ENCODE measurements around the gene PSMB3.
"Not testable (repeated sequence)": the region's sequence is repeated elsewhere in the genome, so short reads cannot be mapped to it uniquely, and the experiment has no call there.

The PSMB3 gene

DNA sequence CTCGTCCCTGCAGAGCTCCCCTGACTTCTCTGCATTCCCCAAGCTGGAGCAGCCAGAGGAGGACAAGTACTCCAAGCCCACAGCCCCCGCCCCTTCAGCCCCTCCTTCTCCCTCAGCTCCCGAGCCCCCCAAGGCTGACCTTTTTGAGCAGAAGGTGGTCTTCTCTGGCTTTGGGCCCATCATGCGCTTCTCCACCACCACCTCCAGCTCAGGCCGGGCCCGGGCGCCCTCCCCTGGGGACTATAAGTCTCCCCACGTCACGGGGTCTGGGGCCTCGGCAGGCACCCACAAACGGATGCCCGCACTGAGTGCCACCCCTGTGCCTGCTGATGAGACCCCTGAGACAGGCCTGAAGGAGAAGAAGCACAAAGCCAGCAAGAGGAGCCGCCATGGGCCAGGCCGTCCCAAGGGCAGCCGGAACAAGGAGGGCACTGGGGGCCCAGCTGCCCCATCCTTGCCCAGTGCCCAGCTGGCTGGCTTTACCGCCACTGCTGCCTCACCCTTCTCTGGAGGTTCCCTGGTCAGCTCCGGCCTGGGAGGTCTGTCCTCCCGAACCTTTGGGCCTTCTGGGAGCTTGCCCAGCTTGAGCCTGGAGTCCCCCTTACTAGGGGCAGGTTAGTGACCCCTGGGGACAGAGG lies 36.1 kb upstream of the PSMB3 start:
- DNase-seq (ENCODE audit: low spot score): no peak

DNA sequence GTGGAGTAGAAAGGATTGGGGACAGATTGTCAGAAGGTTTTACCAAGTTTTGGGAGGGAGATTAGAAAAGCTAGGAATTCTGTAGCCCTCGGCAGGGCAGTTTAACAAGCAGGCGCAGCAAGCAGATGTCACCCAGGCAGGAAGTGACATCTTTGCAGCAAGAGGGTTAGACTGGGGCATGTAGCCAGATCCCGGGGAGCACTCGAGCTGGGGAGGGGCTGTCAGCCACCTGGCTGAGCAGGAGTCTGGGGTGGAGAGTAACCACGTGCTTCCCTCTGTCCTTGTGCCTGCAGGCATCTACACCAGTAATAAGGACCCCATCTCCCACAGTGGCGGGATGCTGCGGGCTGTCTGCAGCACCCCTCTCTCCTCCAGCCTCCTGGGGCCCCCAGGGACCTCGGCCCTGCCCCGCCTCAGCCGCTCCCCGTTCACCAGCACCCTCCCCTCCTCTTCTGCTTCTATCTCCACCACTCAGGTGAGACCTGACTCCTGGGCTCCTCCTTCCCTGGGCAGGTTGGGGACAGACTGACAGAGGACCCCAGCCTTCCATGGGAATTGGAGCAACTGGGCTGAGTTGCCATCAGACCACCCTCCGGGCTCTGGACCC lies 35.3 kb upstream of the PSMB3 start:
- no peak for DNase-seq (ENCODE audit: low spot score)

DNA sequence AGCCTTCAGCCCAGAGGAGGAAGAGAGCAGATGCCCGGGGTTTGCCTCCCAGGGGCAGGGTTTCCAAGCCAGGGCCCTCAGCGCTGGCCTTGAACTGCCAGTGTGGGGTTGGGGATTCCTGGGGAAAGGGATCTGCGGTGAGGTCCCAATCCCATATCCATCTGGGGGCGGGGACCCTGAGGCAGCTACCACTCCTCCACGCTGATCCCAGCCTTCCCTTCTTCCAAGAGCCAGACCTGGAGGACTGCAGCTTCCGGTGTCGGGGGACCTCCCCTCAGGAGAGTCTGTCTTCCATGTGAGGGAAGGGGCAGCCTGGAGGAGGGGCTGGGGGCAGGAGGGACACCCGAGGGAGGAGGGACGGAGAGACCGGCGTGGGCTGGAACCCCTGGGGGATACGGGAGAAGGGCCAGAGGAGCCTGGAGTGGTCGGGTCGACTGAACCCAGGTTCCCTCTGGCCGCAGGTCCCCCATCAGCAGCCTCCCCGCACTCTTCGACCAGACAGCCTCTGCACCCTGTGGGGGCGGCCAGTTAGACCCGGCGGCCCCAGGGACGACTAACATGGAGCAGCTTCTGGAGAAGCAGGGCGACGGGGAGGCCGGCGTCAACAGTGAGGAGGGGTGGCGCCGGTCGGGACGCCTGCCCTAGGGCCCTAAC lies 33.1 kb upstream of the PSMB3 start:
- no peak for DNase-seq (ENCODE audit: low spot score)

DNA sequence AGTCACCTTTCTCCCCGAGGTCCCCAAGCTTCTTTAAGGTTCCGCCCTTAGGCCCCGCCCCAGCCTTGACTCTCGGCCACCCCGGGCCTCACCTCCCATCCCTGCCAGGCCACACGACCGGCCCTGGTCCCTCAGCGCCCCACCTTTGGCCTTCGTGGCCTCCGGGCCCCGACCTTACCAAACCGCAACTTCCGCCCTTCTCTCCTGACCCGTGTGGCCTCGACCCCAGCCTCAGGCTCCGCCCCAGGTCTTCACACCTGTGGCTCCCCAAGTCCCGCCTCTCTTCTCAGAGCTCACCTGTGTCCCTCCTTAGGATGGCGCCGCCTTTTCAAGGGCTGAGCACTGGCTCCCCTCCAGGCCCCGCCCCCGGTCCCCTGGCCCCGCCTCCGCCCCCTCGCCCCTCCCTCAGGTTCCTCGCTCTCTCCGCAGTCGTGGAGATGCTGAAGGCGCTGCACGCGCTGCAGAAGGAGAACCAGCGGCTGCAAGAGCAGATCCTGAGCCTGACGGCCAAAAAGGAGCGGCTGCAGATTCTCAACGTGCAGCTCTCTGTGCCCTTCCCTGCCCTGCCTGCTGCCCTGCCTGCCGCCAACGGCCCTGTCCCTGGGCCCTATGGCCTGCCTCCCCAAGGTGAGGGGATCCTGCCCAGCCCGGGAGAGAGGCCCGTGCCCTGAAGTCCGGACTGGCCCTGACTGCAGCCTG lies 32.4 kb upstream of the PSMB3 start:
- no peak for DNase-seq (ENCODE audit: low spot score)

DNA sequence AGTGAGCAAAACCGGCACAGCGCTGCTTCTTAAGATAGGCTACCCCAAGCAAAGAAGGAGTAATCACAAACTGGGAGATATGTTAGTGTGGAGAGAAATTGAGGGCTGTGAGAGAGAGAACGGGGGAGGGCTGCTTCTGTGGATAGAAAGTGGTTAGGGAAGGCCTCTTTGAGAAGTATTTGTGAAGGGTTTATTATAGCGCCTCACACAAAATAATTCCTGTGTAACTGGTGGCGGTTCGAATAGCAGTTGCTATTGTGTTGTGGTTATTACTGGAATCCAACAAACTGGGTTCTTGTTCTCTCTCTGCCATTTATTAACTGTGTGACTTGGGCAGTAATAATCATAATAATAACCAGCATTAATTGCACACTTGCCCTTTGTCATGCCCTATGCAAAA lies 31.6 kb upstream of the PSMB3 start:
- no peak for DNase-seq (ENCODE audit: low spot score)

DNA sequence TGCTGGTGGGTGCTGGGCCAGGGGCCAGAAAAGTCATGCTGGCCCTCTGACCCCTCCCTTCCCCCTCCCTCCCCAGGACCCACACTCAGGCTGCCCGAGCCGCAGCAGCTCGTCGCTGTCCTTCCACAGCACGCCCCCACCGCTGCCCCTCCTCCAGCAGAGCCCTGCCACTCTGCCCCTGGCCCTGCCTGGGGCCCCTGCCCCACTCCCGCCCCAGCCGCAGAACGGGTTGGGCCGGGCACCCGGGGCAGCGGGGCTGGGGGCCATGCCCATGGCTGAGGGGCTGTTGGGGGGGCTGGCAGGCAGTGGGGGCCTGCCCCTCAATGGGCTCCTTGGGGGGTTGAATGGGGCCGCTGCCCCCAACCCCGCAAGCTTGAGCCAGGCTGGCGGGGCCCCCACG lies 30.7 kb upstream of the PSMB3 start:
- no peak for DNase-seq (ENCODE audit: low spot score)

DNA sequence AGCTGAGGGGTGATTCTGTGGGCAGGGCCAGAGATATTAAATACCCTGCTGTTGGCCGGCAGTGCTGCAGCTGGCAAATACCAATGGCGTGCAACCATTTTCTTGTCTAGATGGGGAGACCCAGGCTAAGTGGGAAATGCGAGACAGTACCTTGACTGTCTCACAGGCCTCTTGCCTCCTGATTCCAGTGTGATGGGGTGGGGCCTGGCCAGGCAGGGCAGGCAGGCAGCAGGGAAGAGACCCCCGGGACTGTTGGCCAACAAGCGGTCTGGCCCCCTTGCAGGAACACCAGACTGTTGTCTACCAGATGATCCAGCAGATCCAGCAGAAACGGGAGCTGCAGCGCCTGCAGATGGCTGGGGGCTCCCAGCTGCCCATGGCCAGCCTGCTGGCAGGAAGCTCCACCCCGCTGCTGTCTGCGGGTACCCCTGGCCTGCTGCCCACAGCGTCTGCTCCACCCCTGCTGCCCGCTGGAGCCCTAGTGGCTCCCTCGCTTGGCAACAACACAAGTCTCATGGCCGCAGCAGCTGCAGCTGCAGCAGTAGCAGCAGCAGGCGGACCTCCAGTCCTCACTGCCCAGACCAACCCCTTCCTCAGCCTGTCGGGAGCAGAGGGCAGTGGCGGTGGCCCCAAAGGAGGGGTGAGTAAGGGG lies 28.1 kb upstream of the PSMB3 start:
- no peak for DNase-seq (ENCODE audit: low spot score)

DNA sequence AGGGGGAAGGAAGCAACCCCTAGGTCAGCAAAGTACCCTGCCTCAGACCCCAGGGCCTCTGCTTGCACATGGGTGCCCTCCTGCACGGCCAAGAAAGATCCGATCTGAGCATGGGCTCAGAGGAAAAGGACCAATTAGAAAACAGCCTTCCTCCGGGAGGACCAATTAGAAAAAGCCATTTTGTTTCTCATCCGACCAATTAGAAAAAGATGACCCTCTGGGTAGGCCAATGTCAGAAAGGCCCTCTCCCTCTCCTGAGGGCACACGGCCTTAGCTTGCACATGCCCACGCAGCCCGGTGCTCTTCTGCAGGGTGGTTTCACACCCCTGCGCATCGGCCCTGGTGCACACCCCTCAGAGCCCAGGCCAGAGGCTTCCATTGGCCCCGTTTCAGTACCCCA lies 27.5 kb upstream of the PSMB3 start:
- DNase-seq (ENCODE audit: low spot score): no peak

DNA sequence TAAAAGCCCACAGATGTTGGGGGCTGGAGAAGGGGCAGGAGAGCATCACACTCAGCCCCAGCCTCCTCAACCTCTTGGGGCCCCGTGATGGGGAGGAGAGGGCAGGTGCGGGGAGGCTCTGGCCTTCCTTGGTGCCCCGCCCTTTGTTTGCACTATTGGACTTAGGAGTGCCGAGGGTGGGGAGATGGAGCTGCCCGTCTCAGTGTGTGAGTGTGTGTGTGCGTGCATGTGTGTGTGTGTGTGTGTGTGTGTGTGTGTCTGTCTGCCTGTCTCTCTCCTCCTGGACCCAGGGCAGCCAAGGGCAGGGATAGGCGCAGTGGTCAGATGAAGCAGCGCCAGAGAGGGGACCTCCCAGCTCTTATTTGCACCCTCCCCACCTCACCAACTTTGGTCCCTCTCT lies 26.4 kb upstream of the PSMB3 start:
- not testable (repeated sequence) for DNase-seq (ENCODE audit: low spot score)

DNA sequence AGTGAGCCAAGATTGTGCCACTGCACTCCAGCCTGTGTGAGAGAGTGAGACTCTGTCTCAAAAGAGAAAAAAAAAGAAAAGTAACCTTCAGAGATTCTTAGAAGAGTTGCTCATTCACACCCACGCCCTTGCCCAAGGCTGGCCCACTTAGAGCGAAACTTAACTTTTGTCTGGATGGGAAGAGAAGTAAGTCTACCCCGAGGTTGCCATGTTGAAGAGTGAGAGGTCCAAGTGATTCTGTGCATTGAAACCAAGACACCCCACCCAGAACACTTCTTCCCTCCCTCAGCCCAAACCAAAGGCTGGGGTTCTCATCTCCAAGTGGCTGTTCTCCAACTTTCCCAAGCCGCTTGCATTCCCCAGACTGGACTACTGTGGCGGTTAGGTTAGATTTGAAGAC lies 24.8 kb upstream of the PSMB3 start:
- DNase-seq (ENCODE audit: low spot score): peak; percentile 90

DNA sequence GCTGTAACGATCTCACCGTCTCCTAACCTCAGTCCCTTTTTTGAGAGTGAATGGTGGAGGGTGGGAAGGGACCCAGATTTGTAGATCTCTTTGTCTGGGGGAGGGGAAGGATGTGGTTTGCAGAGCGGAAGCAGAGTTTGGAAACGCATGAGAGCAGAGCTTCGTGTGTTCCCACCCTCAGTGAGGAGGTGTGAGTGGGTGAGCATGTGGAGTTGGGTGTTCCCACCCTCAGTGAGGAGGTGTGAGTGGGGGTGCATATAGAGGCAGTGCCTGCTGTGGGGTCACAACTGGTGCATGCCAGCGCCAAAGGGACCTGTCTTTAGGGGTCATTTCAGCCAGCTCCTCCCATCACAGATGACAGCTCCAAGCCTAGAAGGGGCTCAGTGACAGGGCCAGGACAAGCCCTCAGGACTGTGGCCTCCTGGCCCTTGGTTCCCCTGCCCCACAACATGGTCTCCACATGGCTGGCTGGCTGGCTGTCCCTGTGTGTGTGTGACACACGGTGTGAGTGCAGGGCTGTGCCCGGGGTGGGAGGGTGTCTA lies 24.2 kb upstream of the PSMB3 start:
- peak; percentile 89 for DNase-seq (ENCODE audit: low spot score)

DNA sequence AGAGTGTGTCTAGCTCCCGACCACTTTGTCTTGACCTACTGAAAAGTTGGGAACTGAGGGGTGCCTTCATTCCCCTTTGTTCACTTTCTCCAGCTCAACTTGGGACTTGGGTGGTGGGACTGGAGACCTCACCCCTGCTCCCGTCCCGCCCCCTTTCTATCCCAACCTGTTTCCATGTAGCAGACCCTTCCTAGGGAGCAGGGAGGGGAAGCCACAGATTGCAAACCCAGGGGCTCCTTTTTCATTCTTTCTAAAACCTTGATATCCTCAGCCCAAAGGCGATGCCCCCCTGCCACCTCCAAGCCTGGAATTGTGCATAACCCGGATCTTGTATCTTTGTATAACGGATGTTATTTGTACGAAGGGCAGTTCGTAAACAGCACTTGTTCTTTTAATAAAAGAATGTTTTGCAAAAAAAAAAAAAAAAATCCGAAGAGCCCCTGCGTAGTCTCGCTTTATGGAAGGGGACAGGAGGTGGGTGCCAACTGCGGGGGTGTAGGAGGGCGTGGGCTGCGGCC lies 23.1 kb upstream of the PSMB3 start:
- no peak for DNase-seq (ENCODE audit: low spot score)

DNA sequence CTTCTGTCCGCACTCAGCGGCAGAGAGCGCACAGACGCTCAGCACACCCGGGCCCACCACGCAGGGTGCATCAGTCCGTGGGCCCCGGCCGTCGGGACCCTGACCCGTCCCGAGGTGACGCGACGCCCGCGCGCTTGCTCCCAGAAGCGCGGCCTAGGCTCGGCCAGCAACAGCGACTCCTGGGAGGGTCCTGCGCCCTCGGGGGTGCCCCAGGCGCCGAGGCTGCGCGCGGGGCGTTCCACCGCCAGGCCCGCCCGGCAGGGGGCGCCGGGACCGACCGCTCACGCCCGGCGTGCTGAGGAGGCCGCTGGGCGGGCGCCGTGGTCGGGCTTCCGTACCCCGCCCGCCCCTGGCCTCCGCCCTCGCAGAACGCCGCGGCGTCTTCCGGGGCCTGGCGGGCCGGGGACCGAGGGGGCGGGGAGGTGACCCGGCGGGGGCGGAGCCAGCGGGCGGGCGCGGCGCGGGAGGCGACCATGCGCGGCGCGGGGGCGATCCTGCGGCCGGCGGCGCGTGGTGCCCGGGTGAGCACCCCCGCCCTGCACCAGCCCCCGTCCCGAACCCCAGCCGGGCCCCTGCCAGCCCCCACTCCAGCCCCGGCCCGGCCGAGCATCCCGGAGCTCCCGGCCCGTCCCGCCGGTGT lies 22.5 kb upstream of the PSMB3 start, which contains the start of gene CISD3:
Gene CISD3, plus strand, starts transcription at position 456 of the 640 bp plus-strand sequence. Its CDS starts 18 bp downstream, at position 474.
- peak; percentile 87 for DNase-seq (ENCODE audit: low spot score)

DNA sequence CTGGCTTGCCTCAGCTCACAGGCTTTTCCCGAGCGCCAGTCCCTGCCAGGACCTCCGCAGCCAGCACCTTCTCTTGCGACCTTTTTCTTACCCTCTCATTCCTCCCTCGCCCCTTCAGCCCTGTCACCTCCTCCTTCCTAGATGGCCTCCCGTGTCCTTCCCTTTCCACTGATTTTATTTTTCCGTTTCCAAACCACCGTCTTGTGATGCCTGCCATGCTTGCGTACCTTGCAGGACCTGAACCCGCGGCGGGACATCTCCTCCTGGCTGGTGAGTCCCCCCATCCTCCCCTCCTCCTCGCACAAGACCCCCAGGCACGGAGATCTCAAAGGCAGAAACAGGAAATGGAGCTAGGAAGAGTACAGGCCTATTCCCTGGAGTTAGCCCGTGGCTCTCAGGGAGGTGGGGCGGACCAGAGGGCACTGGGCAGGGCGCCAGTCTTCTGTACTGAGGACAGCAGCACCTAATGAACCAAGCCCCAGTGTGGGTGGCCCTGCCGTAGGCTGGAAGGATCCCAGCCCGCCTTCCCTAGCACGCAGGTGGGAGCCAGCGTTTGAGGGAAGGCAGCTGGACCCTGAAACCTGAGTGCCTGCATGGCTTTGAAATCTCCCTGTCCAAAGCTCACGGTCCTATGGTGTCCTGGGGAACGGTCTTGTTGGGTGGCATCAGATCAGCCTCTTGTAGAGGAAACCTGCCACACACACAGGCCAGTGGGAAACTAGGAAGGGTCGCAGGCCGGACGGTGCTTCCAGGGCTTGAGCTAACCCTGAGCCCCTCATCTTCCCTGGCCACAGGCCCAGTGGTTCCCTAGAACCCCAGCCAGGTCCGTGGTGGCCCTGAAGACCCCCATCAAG lies 21.8 kb upstream of the PSMB3 start:
- DNase-seq (ENCODE audit: low spot score): no peak

DNA sequence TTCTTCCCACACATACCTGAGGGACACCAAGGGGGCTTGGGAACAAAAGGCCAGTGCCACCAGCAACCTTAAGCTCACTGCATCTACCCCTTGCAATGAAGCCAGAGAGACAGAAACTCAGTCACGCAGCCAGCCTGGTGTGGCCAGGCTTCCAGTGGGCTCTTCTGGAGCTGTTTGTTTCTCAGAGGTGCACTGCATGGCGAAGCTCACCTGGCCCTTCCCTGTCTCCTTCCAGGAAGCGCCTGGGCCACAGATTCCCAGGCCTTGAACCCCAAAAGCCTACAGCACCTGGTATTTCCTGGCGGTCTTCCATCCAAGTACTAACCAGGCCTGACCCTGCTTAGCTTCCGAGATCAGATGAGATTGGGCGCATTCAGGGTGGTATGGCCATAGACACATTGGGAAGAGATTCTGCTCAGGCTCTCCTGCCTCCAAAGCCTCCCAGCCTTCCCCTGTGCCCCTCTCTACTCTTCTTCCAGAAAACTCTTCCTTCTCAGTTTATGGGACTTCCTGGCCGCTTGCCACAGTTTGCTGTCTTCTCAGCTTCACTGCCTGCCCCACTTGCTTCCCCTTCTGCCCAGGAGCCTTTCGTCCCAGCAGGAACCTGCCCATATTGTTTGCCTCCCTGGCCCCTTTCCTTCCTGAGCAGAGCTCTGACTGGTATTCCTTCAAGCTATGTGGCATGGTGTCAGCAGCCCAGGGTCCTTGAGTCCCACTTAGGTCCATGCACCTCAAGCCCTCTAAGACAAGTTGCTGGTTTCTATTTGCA lies 20.8 kb upstream of the PSMB3 start:
- DNase-seq (ENCODE audit: low spot score): no peak

DNA sequence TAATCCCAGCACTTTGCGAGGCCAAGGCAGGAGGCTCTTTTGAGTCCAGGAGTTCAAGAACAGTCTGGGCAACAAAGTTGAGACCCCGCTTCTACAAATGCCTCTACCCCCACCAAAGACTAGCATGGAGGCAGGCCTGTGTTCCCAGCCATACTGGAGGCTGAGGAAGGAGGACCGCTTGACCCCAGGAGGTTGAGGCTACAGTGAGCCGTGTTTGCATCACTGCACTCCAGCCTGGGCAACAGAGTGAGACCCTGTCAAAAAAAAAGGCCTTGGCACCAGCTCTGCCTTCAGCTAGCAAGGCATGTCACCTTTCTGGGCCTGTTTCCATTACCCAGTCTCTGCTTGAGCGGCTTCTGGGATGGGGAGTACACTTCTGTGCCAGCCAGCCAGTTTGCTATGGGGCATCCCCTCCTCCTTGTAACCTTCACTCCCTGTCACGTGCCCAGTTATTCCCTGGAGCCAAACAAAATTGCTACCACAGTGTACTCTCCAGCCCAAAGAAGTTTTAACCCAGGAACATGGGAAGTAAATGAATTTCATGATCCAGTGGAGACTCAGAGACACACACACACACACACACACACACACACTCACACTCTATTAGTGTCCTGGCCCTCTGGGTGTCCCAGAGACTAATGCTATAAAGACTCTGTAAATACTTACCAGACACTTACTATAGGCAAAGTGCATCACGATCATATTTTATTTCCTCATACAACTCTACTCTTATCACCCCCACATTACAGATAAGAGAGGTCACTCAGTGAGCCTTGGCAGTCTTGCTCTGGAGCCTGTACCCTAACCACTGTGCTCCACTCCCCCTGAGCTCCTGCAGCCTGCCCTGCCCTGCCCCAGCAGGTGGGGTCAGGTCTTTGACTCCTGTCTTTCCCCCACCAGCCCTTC lies 19.9 kb upstream of the PSMB3 start:
- no peak for DNase-seq (ENCODE audit: low spot score)

DNA sequence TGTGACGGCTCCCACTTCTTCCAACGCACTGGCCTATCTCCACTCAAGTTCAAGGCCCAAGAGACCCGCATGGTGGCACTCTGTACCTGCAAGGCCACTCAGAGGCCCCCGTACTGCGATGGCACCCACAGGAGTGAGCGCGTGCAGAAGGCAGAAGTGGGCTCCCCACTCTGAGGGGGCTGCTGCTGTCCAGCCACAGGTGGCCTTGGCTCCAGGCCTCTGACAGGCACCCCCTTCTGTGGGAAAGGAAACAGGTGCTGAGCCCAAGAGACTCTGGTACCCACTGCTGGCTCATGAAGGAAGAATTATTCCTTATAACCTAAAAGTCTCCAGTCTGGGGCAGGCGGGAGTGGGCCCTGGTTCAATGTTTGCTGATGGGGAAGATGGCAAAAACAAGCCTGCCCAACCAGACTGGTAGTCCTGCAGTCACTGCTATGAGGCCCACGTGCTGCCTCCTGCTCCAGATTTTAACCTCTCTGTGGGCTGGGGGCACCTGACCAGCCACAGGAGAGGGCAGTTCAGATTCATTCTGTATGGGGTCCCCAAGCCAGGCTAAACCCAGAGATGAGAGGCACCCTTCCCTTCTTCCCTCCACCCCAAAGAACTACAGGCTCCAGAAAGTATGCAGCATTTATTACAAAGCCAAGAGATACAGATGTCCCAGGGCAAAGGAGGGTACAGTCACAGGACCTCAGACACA lies 19.1 kb upstream of the PSMB3 start:
- DNase-seq (ENCODE audit: low spot score): no peak

Data from CD4-positive, alpha-beta T cell treated with Interleukin-2 at 100 ng/mL for 4 hours (primary cell).